HEK293 (cell line): ENCODE results near the gene SMIM32.
A peak's percentile ranks its signal among the peaks of the same experiment; 100 is the strongest.

Experiments used
- CTCF ChIA-PET: fragments of 350-600 bp; formaldehyde crosslinking; extraction: SDS; loops from one replicate; lab custom pipeline; 2021; ENCODE audit warnings: antibody characterized with exemption; lab: Yijun Ruan, JAX
- POLR2A ChIA-PET: fragments of 300-600 bp; formaldehyde crosslinking; extraction: SDS; loops from one replicate; lab custom pipeline; 2020; ENCODE audit warnings: antibody characterized with exemption, inconsistent platforms; lab: Yijun Ruan, JAX
- H3K27ac ChIP-seq: fragments of 200-500 bp; sonication (Bioruptor generic); 2 replicates; pipeline ENCODE4 v1.5.1; 2014; ENCODE audit warnings: low read depth, low read length, control low read depth, inconsistent platforms; ENCODE audit errors: extremely low read depth
- H3K36me3 ChIP-seq, 2 experiments: fragments of 200-500 bp in 1 of 2; sonication (Bioruptor generic) in 1 of 2; 1 replicate in 1 of 2; 2 replicates in 1 of 2; pipeline ENCODE4 v1.5.1; 2014 to 2017; ENCODE audit warnings: inconsistent platforms in 2 of 2, low read length in 2 of 2; ENCODE audit not compliant: control insufficient read depth in 2 of 2, insufficient read depth in 1 of 2
- H3K4me1 ChIP-seq: fragments of 200-500 bp; sonication (Bioruptor generic); 2 replicates; pipeline ENCODE4 v1.5.1; 2014; ENCODE audit warnings: mild to moderate bottlenecking, low read length, inconsistent platforms; ENCODE audit not compliant: control insufficient read depth, insufficient read depth
- H3K4me3 ChIP-seq: 2 replicates; pipeline ENCODE4 v1.5.1; 2011; ENCODE audit warnings: low read depth, mild to moderate bottlenecking, control low read depth, low read length, moderate library complexity
- H3K9me3 ChIP-seq: fragments of 200-500 bp; sonication (Bioruptor generic); 2 replicates; pipeline ENCODE4 v1.5.1; 2014; ENCODE audit warnings: low read depth, low read length, inconsistent platforms; ENCODE audit not compliant: control insufficient read depth, insufficient read depth
- ATF2 ChIP-seq: fragments of 450-650 bp; formaldehyde crosslinking; IDR thresholded peaks from 2 replicates; pipeline ENCODE4 v1.5.1; 2016; ENCODE audit warnings: missing biosample characterization, missing genetic modification characterization, low read depth
- CTCF ChIP-seq: fragments of 450-650 bp; formaldehyde crosslinking; IDR thresholded peaks from 2 replicates; pipeline ENCODE4 v1.5.1; 2016; ENCODE audit warnings: missing biosample characterization, missing genetic modification characterization
- GLIS2 ChIP-seq: fragments of 450-650 bp; formaldehyde crosslinking; IDR thresholded peaks from 2 replicates; pipeline ENCODE4 v1.5.1; 2016; ENCODE audit warnings: missing biosample characterization, missing genetic modification characterization
- OSR2 ChIP-seq: fragments of 450-650 bp; formaldehyde crosslinking; IDR thresholded peaks from 2 replicates; pipeline ENCODE4 v1.5.1; 2016; ENCODE audit warnings: missing biosample characterization, missing genetic modification characterization
- PRDM1 ChIP-seq: fragments of 450-650 bp; formaldehyde crosslinking; IDR thresholded peaks from 2 replicates; pipeline ENCODE4; 2016; ENCODE audit warnings: missing biosample characterization, missing genetic modification characterization
- PRDM6 ChIP-seq: fragments of 450-650 bp; formaldehyde crosslinking; IDR thresholded peaks from 2 replicates; pipeline ENCODE4 v1.5.1; 2017; ENCODE audit warnings: missing biosample characterization, missing genetic modification characterization
- SP7 ChIP-seq: fragments of 450-650 bp; formaldehyde crosslinking; IDR thresholded peaks from 2 replicates; pipeline ENCODE4 v1.5.1; 2016; ENCODE audit warnings: missing biosample characterization, missing genetic modification characterization
- ZFP69B ChIP-seq: fragments of 450-650 bp; formaldehyde crosslinking; IDR thresholded peaks from 2 replicates; pipeline ENCODE4 v1.5.1; 2016; ENCODE audit warnings: missing biosample characterization, missing genetic modification characterization
- ZNF114 ChIP-seq: fragments of 450-650 bp; formaldehyde crosslinking; IDR thresholded peaks from 2 replicates; pipeline ENCODE4 v1.5.0; 2017; ENCODE audit warnings: missing biosample characterization, missing genetic modification characterization
- ZNF133 ChIP-seq: fragments of 450-650 bp; formaldehyde crosslinking; IDR thresholded peaks from 2 replicates; pipeline ENCODE4 v1.5.1; 2016; ENCODE audit warnings: missing biosample characterization, missing genetic modification characterization
- ZNF169 ChIP-seq: fragments of 450-650 bp; formaldehyde crosslinking; IDR thresholded peaks from 2 replicates; pipeline ENCODE4 v1.5.1; 2016; ENCODE audit warnings: missing biosample characterization, missing genetic modification characterization
- ZNF18 ChIP-seq: fragments of 450-650 bp; formaldehyde crosslinking; IDR thresholded peaks from 2 replicates; pipeline ENCODE4 v1.5.1; 2016; ENCODE audit warnings: missing biosample characterization, missing genetic modification characterization
- ZNF239 ChIP-seq: fragments of 450-650 bp; formaldehyde crosslinking; IDR thresholded peaks from 2 replicates; pipeline ENCODE4 v1.5.1; 2016; ENCODE audit warnings: missing biosample characterization, missing genetic modification characterization
- ZNF335 ChIP-seq: fragments of 450-650 bp; formaldehyde crosslinking; conservative IDR thresholded peaks from 2 replicates; pipeline ENCODE4 v1.5.1; 2016; ENCODE audit warnings: missing biosample characterization, missing genetic modification characterization
- ZNF341 ChIP-seq: fragments of 450-650 bp; formaldehyde crosslinking; IDR thresholded peaks from 2 replicates; pipeline ENCODE4; 2016; ENCODE audit warnings: low read depth, missing biosample characterization, missing genetic modification characterization
- ZNF398 ChIP-seq: fragments of 450-650 bp; formaldehyde crosslinking; IDR thresholded peaks from 2 replicates; pipeline ENCODE4 v1.5.1; 2017; ENCODE audit warnings: missing biosample characterization, missing genetic modification characterization
- ZNF561 ChIP-seq: fragments of 450-650 bp; IDR thresholded peaks from 2 replicates; pipeline ENCODE4 v1.5.1; 2018; ENCODE audit warnings: missing biosample characterization, missing genetic modification characterization, borderline replicate concordance
- ZNF600 ChIP-seq: fragments of 450-650 bp; formaldehyde crosslinking; IDR thresholded peaks from 2 replicates; pipeline ENCODE4 v1.5.1; 2016; ENCODE audit warnings: missing biosample characterization, missing genetic modification characterization
- ZNF624 ChIP-seq: fragments of 450-650 bp; formaldehyde crosslinking; IDR thresholded peaks from 2 replicates; pipeline ENCODE4 v1.5.1; 2017; ENCODE audit warnings: missing biosample characterization, missing genetic modification characterization

The SMIM32 gene

DNA sequence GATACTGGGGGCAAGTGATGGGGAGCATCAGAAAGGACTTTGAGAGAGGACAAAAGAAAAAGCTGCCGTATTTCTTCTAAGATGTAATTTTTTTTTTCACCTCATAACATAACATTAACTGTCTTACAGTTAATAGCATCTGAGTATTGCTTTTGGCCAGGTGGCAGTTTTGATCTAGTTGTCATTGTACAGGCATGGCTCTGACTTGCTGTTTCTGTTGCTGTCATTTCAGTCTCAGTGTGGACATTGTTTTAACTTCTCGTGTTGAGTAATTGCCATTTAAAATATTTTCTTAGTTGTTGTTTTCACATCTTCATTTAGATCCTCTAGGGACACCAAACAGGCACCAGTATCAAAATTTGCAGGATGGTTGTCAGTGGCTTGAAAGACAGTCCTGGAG lies 47.9 kb downstream of the SMIM32 start:
- POLR2A ChIA-PET = no interaction called here
- Histone ChIP-seq H3K4me3 (no peak overlapping the region), H3K27ac (no peak overlapping the region), H3K9me3 (no peaks in the 10 kb centered on the region), H3K4me1 (peaks cover 56% of the 10 kb centered on the region), H3K36me3 (no peaks in the 10 kb centered on the region)
- CTCF ChIA-PET = interaction anchor here (0.6 kb wide), 1 partner anchor 92 kb away, joined by 3 read pairs; no protein-coding TSS in a partner anchor
- TF ChIP-seq ZNF398 (no peak), GLIS2 (tag by site-specific recombination) (no peak), OSR2 (tag by site-specific recombination) (no peak), ZNF600 (tag by site-specific recombination) (peak; percentile 21; the same call in 1 of the 2 replicates), PRDM1 (tag by site-specific recombination) (0 out of 2 replicates have a peak, but pooled peaks have one; percentile 2)

GRCh38 chr5:136143763-136144162 lies 49.2 kb downstream of the SMIM32 start:
- CTCF ChIA-PET = interaction anchor here (1.6 kb wide), 1 partner anchor 10 kb away, joined by 4 read pairs; no protein-coding TSS in a partner anchor
- Histone ChIP-seq H3K36me3 (no peaks in the 10 kb centered on the region), H3K9me3 (no peaks in the 10 kb centered on the region), H3K27ac (no peak overlapping the region), H3K4me3 (no peak overlapping the region), H3K4me1 (peaks cover 44% of the 10 kb centered on the region)
- TF ChIP-seq ZNF133 = no peak
- TF ChIP-seq ZNF341 (tag by site-specific recombination) = 0 out of 2 replicates have a peak, but pooled peaks have one; percentile 41
- TF ChIP-seq ZNF239 (tag by site-specific recombination) = no peak
- TF ChIP-seq ZNF169 (tag by site-specific recombination) = no peak
- TF ChIP-seq ZNF624 (tag by site-specific recombination) = no peak
- TF ChIP-seq PRDM6 = peak; percentile 78
- no peak for TF ChIP-seq ZNF18 (tag by site-specific recombination)
- POLR2A ChIA-PET = interaction anchor here (1.6 to 3.7 kb wide), 2 partner anchors 11 to 13 kb away, joined by 4 to 12 read pairs; partner anchors contain the start of gene SMAD5

GRCh38 chr5:136143312-136143711 lies 49.6 kb downstream of the SMIM32 start:
- CTCF ChIA-PET = interaction anchor here (0.7 to 1.6 kb wide), 2 partner anchors 10 to 61 kb away, joined by 3 to 4 read pairs; no protein-coding TSS in a partner anchor
- H3K9me3 ChIP-seq = no peaks in the 10 kb centered on the region
- H3K4me3 ChIP-seq = no peak overlapping the region
- H3K27ac ChIP-seq = no peak overlapping the region
- H3K36me3 ChIP-seq = no peaks in the 10 kb centered on the region
- peaks cover 44% of the 10 kb centered on the region for H3K4me1 ChIP-seq
- TF ChIP-seq ZNF561 (tag by site-specific recombination) (no peak), PRDM1 (tag by site-specific recombination) (peak; percentile 44; the same call in 1 of the 2 replicates), ZNF335 (tag by site-specific recombination) (no peak), CTCF (no peak), ATF2 (tag by site-specific recombination) (no peak), SP7 (tag by site-specific recombination) (no peak), ZNF114 (no peak), ZFP69B (no peak)
- TF ChIP-seq, all 188 proteins: peak for 1
- POLR2A ChIA-PET = interaction anchor here (1.6 to 3.7 kb wide), 2 partner anchors 10 to 13 kb away, joined by 4 to 12 read pairs; partner anchors contain the start of gene SMAD5
